A549 (cell line): Measurements from ENCODE around the gene GRIK2. TPM values are rescaled to one million over a fixed set of nuclear protein-coding genes. Genes with fewer than 3 reads are reported as not detected.

ENCODE experiments used
- ATAC-seq, 2 experiments: fragments of 200-7000 bp in 1 of 2; fragments of >200 bp in 1 of 2; cut with Nextera tagmentation in 1 of 2; cut with Tn5 transposase in 1 of 2; 3 replicates each; pipeline versions ENCODE4 v1.8.0 to v1.9.1; 2018 to 2020; ENCODE audit warnings: mild to moderate bottlenecking in 1 of 2, moderate library complexity in 1 of 2
- CTCF ChIA-PET: fragments of 300-600 bp; sonication (Branson Sonifier 250); formaldehyde crosslinking; extraction: SDS; loops from one replicate; lab custom pipeline; 2021; ENCODE audit warnings: antibody characterized with exemption, inconsistent platforms; lab: Yijun Ruan, JAX
- POLR2A ChIA-PET: fragments of 350-600 bp; formaldehyde crosslinking; extraction: SDS; loops from one replicate; lab custom pipeline; 2021; ENCODE audit warnings: antibody characterized with exemption, inconsistent platforms; lab: Yijun Ruan, JAX
- DNase-seq, 2 experiments: peaks; one replicate each; pipeline versions ENCODE4 v3.0.0 to v3.0.0-alpha.2; 2011 to 2016; ENCODE audit warnings: low read depth in 1 of 2, low spot score in 1 of 2
- FAIRE-seq: peaks from 2 replicates; lab custom pipeline; 2011; peaks lifted over from hg19 to GRCh38; lab: Jason Lieb, UNC
- H3K27ac ChIP-seq, 2 experiments: fragments of >200 bp; sonication (Bioruptor Twin); formaldehyde crosslinking; 3 replicates each; pipeline ENCODE4 v1.5.1; 2016 to 2017
- H3K4me1 ChIP-seq: fragments of >200 bp; sonication (Bioruptor Twin); formaldehyde crosslinking; 3 replicates; pipeline ENCODE4 v1.6.1; 2016
- H3K4me2 ChIP-seq: fragments of >200 bp; sonication (Bioruptor Twin); formaldehyde crosslinking; 3 replicates; pipeline ENCODE4 v1.6.1; 2016
- H3K4me3 ChIP-seq: fragments of >200 bp; sonication (Bioruptor Twin); formaldehyde crosslinking; 3 replicates; pipeline ENCODE4 v1.5.1; 2016
- H3K9me3 ChIP-seq: fragments of >200 bp; sonication (Bioruptor Twin); formaldehyde crosslinking; 3 replicates; pipeline ENCODE4 v1.6.1; 2016
- BHLHE40 ChIP-seq: IDR thresholded peaks from 2 replicates; pipeline ENCODE4 v1.6.1; 2012; ENCODE audit warnings: low read depth, low read length, inconsistent platforms
- CBX2 ChIP-seq: fragments of 200-600 bp; sonication (generic); IDR thresholded peaks from 2 replicates; pipeline ENCODE4 v1.6.1; 2016; ENCODE audit warnings: low read depth, mild to moderate bottlenecking, borderline replicate concordance
- CEBPB ChIP-seq, 2 experiments: fragments of >200 bp in 1 of 2; sonication (Bioruptor Twin) in 1 of 2; formaldehyde crosslinking in 1 of 2; IDR thresholded peaks; 2 replicates each; pipeline ENCODE4 v1.6.1; 2012 to 2016
- CHD4 ChIP-seq: fragments of 200-600 bp; sonication (generic); IDR thresholded peaks from 2 replicates; pipeline ENCODE4 v1.6.1; 2016; ENCODE audit warnings: antibody characterized with exemption, mild to moderate bottlenecking, borderline replicate concordance
- ESRRA ChIP-seq: fragments of 150-350 bp; IDR thresholded peaks from 2 replicates; pipeline ENCODE4 v1.6.1; 2014; ENCODE audit warnings: mild to moderate bottlenecking, low read length, borderline replicate concordance
- FOSL2 ChIP-seq, 2 experiments: fragments of 450-650 bp in 1 of 2; fragments of >200 bp in 1 of 2; sonication (Bioruptor Twin) in 1 of 2; formaldehyde crosslinking; IDR thresholded peaks; 2 replicates each; pipeline versions ENCODE4 v1.5.0 to v1.6.1; 2016 to 2020; ENCODE audit warnings: mild to moderate bottlenecking in 1 of 2, moderate library complexity in 1 of 2
- FOXS1 ChIP-seq: fragments of 250-450 bp; sonication (Bioruptor Pico); IDR thresholded peaks from 2 replicates; pipeline ENCODE4 v1.5.0; 2020; ENCODE audit warnings: mild to moderate bottlenecking, moderate library complexity
- HOXB5 ChIP-seq: fragments of 250-450 bp; sonication (Bioruptor Pico); IDR thresholded peaks from 2 replicates; pipeline ENCODE4 v1.5.0; 2020; ENCODE audit warnings: mild to moderate bottlenecking, moderate library complexity
- JUN ChIP-seq, 2 experiments: fragments of >200 bp; sonication (Bioruptor Twin); formaldehyde crosslinking; IDR thresholded peaks; 2 replicates in 1 of 2; 3 replicates in 1 of 2; pipeline ENCODE4 v1.6.1; 2016 to 2017
- JUNB ChIP-seq: fragments of >200 bp; sonication (Bioruptor Twin); formaldehyde crosslinking; IDR thresholded peaks from 2 replicates; pipeline ENCODE4 v1.6.1; 2016
- MAZ ChIP-seq: fragments of 150-350 bp; IDR thresholded peaks from 2 replicates; pipeline ENCODE4 v1.6.1; 2014; ENCODE audit warnings: antibody characterized with exemption, low read depth, low read length, borderline replicate concordance
- MYC ChIP-seq: IDR thresholded peaks from 2 replicates; pipeline ENCODE4 v1.6.1; 2012; ENCODE audit warnings: mild to moderate bottlenecking, inconsistent platforms, low read length, improper control_type of control experiment, borderline replicate concordance
- NFE2L2 ChIP-seq: fragments of 150-350 bp; conservative IDR thresholded peaks from 2 replicates; pipeline ENCODE4 v1.6.1; 2014; ENCODE audit warnings: low read length
- NR3C1 ChIP-seq: fragments of >200 bp; sonication (Bioruptor Twin); formaldehyde crosslinking; IDR thresholded peaks from 3 replicates; pipeline ENCODE4 v1.6.1; 2017
- PHF8 ChIP-seq: fragments of 200-600 bp; sonication (generic); IDR thresholded peaks from 2 replicates; pipeline ENCODE4 v1.6.1; 2016; ENCODE audit warnings: low read depth, mild to moderate bottlenecking, antibody characterized with exemption, moderate library complexity, borderline replicate concordance
- RCOR1 ChIP-seq: fragments of 150-350 bp; IDR thresholded peaks from 2 replicates; pipeline ENCODE4 v1.6.1; 2014; ENCODE audit warnings: antibody characterized with exemption, low read length, low read depth
- RNF2 ChIP-seq: fragments of 200-600 bp; sonication (generic); IDR thresholded peaks from 2 replicates; pipeline ENCODE4 v1.6.1; 2016; ENCODE audit warnings: low read depth, mild to moderate bottlenecking, antibody characterized with exemption, moderate library complexity, borderline replicate concordance
- SREBF2 ChIP-seq: fragments of 450-650 bp; IDR thresholded peaks from 2 replicates; pipeline ENCODE4 v1.6.1; 2014; ENCODE audit warnings: mild to moderate bottlenecking, moderate library complexity
- ZSCAN20 ChIP-seq: fragments of 250-450 bp; sonication (Bioruptor Pico); IDR thresholded peaks from 2 replicates; pipeline ENCODE4 v1.8.0; 2022; ENCODE audit warnings: mild to moderate bottlenecking, moderate library complexity
- WGBS: methylation state at CpG from one replicate; pipeline ENCODE4 v1.1.6; 2017; ENCODE audit errors: missing lambda C conversion rate; 5-methylcytosine and 5-hydroxymethylcytosine counted together
- polyA plus RNA-seq, 4 experiments: library from polyadenylated mRNA; depleted of rRNA in 3 of 4; stranded (reverse); fragments of >200 nt; fragmentation: RNase III in 1 of 4; extraction: RNeasy Plus Mini Kit Qiagen cat#74134 plus additional on column Dnase treatment in 1 of 4; gene quantifications; 2 replicates in 3 of 4; 3 replicates in 1 of 4; pipeline ENCODE4 v1.2.3, GENCODE V29; 2011 to 2017
- TF ChIP-seq, protein P1 (sequence below): fragments of 250-450 bp; sonication (Bioruptor Pico); IDR thresholded peaks from 2 replicates; pipeline ENCODE4 v1.5.0; 2020; ENCODE audit warnings: low read depth, mild to moderate bottlenecking, moderate library complexity
- TF ChIP-seq, protein P2 (sequence below): IDR thresholded peaks from 2 replicates; pipeline ENCODE4 v1.6.1; 2012
- TF ChIP-seq, protein P3 (sequence below): fragments of >200 bp; sonication (Bioruptor Twin); formaldehyde crosslinking; IDR thresholded peaks from 3 replicates; pipeline ENCODE4 v1.5.1; 2016
- TF ChIP-seq, protein P4 (sequence below): IDR thresholded peaks from 2 replicates; pipeline ENCODE4 v1.6.1; 2012
- TF ChIP-seq, protein P5 (sequence below): IDR thresholded peaks from 2 replicates; pipeline ENCODE4 v1.6.1; 2012; ENCODE audit warnings: low read depth, borderline replicate concordance
- TF ChIP-seq, protein P6 (sequence below): fragments of 250-450 bp; sonication (Bioruptor Pico); IDR thresholded peaks from 2 replicates; pipeline ENCODE4 v1.5.0; 2021; ENCODE audit warnings: mild to moderate bottlenecking, moderate library complexity, borderline replicate concordance

The GRIK2 gene
- polyA plus RNA-seq, 2 of the 4 experiments (the other 2 are of a cell fraction): 0.56 to 0.65 TPM

DNA sequence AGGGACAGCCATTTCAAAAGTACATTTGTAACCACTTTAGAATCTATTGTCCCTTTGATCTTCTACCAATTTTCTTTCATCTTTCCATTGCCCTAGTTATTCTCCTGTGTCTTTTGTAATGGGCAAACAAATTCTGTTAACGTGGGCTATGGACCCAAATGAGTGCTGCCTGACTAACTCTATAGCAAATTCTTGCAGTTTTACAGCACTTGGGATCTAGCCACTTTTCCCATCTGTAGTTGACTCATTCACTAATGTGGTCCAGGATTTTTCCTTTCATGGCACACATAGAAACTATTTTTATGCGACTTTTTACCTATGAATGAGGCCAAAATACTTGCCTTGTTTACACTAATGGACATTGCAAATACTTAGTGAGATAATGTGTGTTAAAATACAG is 52.0 kb downstream of the GRIK2 start:
- POLR2A ChIA-PET: no interaction called here
- Histone ChIP-seq H3K27ac (no peak overlapping the region), H3K4me2 (no peak overlapping the region), H3K9me3 (no peaks in the 10 kb centered on the region), H3K4me3 (no peak overlapping the region), H3K4me1 (no peaks in the 10 kb centered on the region)
- CTCF ChIA-PET: no interaction called here
- WGBS: 7% methylated on average over 2 of the region's 2 CpGs
- DNase-seq (no peak), FAIRE-seq (no peak), ATAC-seq (no peak)
- no peak for TF ChIP-seq JUNB
- TF ChIP-seq, protein P1, sequence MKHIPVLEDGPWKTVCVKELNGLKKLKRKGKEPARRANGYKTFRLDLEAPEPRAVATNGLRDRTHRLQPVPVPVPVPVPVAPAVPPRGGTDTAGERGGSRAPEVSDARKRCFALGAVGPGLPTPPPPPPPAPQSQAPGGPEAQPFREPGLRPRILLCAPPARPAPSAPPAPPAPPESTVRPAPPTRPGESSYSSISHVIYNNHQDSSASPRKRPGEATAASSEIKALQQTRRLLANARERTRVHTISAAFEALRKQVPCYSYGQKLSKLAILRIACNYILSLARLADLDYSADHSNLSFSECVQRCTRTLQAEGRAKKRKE (CRISPR knock-in tag): no peak
- no peak for TF ChIP-seq NFE2L2
- TF ChIP-seq SREBF2: no peak
- TF ChIP-seq BHLHE40: no peak
- TF ChIP-seq JUN (IDR thresholded peaks at IDR 0.05): no peak
- TF ChIP-seq, protein P2, sequence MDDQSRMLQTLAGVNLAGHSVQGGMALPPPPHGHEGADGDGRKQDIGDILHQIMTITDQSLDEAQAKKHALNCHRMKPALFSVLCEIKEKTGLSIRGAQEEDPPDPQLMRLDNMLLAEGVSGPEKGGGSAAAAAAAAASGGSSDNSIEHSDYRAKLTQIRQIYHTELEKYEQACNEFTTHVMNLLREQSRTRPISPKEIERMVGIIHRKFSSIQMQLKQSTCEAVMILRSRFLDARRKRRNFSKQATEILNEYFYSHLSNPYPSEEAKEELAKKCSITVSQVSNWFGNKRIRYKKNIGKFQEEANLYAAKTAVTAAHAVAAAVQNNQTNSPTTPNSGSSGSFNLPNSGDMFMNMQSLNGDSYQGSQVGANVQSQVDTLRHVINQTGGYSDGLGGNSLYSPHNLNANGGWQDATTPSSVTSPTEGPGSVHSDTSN: no peak

DNA sequence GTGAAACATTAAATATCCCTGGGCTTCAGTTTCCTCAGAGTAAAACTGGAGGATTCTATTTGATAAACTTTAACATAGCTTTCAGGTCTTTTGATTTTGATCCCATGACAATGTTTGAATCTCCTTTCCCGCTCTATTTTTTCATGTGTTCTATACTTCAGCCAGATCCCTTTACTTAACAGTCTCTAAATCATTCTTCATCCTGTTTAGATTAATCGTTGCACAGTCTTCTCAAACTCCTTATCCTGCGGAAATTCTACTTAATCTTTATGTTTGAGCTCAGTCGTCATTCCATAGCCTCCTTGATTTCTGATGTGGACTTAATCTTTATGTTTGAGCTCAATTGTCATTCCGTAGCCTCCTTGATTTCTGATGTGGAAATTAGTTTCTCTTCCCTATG is 57.4 kb downstream of the GRIK2 start:
- Histone ChIP-seq H3K4me1 (no peaks in the 10 kb centered on the region), H3K27ac (no peak overlapping the region), H3K4me3 (no peak overlapping the region), H3K4me2 (no peak overlapping the region), H3K9me3 (no peaks in the 10 kb centered on the region)
- ATAC-seq: no peak
- no peak for TF ChIP-seq HOXB5
- no peak for TF ChIP-seq RCOR1
- TF ChIP-seq, protein P3, sequence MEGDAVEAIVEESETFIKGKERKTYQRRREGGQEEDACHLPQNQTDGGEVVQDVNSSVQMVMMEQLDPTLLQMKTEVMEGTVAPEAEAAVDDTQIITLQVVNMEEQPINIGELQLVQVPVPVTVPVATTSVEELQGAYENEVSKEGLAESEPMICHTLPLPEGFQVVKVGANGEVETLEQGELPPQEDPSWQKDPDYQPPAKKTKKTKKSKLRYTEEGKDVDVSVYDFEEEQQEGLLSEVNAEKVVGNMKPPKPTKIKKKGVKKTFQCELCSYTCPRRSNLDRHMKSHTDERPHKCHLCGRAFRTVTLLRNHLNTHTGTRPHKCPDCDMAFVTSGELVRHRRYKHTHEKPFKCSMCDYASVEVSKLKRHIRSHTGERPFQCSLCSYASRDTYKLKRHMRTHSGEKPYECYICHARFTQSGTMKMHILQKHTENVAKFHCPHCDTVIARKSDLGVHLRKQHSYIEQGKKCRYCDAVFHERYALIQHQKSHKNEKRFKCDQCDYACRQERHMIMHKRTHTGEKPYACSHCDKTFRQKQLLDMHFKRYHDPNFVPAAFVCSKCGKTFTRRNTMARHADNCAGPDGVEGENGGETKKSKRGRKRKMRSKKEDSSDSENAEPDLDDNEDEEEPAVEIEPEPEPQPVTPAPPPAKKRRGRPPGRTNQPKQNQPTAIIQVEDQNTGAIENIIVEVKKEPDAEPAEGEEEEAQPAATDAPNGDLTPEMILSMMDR: no peak
- no peak for TF ChIP-seq ZSCAN20
- TF ChIP-seq CHD4: no peak
- no peak for TF ChIP-seq NR3C1
- no peak for TF ChIP-seq CBX2
- TF ChIP-seq RNF2: no peak
- no peak for TF ChIP-seq FOSL2 (IDR thresholded peaks at IDR 0.05)
- no peak for TF ChIP-seq FOSL2 (CRISPR knock-in tag; IDR thresholded peaks at IDR 0.05)
- TF ChIP-seq PHF8: no peak
- no peak for TF ChIP-seq ESRRA
- TF ChIP-seq SREBF2: no peak
- TF ChIP-seq, protein P4, sequence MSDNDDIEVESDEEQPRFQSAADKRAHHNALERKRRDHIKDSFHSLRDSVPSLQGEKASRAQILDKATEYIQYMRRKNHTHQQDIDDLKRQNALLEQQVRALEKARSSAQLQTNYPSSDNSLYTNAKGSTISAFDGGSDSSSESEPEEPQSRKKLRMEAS: no peak
- no peak for TF ChIP-seq MAZ
- no peak for TF ChIP-seq MYC
- TF ChIP-seq CEBPB (IDR thresholded peaks at IDR 0.05): no peak
- TF ChIP-seq, protein P5, sequence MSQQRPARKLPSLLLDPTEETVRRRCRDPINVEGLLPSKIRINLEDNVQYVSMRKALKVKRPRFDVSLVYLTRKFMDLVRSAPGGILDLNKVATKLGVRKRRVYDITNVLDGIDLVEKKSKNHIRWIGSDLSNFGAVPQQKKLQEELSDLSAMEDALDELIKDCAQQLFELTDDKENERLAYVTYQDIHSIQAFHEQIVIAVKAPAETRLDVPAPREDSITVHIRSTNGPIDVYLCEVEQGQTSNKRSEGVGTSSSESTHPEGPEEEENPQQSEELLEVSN: no peak
- TF ChIP-seq FOXS1: no peak
- TF ChIP-seq, protein P6, sequence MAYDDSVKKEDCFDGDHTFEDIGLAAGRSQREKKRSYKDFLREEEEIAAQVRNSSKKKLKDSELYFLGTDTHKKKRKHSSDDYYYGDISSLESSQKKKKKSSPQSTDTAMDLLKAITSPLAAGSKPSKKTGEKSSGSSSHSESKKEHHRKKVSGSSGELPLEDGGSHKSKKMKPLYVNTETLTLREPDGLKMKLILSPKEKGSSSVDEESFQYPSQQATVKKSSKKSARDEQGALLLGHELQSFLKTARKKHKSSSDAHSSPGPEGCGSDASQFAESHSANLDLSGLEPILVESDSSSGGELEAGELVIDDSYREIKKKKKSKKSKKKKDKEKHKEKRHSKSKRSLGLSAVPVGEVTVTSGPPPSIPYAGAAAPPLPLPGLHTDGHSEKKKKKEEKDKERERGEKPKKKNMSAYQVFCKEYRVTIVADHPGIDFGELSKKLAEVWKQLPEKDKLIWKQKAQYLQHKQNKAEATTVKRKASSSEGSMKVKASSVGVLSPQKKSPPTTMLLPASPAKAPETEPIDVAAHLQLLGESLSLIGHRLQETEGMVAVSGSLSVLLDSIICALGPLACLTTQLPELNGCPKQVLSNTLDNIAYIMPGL: no peak
- POLR2A ChIA-PET: no interaction called here
- WGBS: 13% methylated on average over 5 of the region's 5 CpGs
- DNase-seq: no peak
- CTCF ChIA-PET: no interaction called here
- FAIRE-seq: no peak
